NCI-H748 (cell line): ENCODE data around the gene TWSG1.

Source experiments
- DNase-seq: peaks from one replicate; lab custom pipeline; 2025; ENCODE audit not compliant: unreplicated experiment; lab: John Stamatoyannopoulos, UW

Gene TWSG1

GRCh38 chr18:9334329-9334972 is at the start of gene TWSG1:
Gene TWSG1 (plus strand): TSS chr18:9334773. CDS start chr18:9337230, 2,457 bp downstream.
- DNase-seq = peak; percentile 95

DNA sequence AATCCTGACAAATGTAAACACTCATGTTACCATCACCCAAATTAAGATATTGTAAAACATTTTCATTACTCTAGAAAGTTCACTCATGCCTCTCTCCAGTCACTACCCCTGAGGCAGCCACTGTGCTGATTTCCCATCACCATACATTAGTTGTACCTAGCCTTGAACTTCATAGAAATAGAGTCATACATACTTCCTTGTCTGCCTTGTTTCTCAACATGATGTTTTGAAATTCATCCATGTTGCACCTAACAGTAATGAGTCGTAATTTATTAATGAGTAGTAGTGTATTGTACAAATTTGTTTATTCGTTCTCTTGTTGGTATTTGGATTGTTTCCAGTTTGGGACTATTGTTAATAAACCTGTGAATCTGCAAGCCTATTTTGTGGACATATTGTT is 49.0 kb upstream of the TWSG1 start:
- no peak for DNase-seq

DNA sequence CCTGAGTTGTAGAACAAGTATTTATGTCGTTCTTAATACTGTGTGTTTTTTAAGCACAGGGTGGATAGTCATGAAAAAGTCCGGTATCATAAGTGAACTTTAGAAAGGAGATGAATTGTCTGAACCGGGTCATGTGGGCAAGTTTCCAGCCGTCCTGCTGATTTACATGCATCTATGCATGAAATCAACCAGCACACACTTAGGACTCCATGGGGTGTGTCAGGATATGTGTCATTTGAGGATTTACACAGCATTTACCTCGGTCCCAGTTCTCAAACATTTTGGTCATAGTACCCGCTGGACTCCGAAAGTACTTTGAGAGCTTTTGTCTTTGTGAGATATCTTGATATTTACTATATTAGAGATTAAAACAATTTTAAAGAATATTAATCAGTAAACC is 47.5 kb upstream of the TWSG1 start:
- peak; percentile 7 for DNase-seq

GRCh38 chr18:9289698-9290097 is 44.9 kb upstream of the TWSG1 start:
- DNase-seq = no peak

DNA sequence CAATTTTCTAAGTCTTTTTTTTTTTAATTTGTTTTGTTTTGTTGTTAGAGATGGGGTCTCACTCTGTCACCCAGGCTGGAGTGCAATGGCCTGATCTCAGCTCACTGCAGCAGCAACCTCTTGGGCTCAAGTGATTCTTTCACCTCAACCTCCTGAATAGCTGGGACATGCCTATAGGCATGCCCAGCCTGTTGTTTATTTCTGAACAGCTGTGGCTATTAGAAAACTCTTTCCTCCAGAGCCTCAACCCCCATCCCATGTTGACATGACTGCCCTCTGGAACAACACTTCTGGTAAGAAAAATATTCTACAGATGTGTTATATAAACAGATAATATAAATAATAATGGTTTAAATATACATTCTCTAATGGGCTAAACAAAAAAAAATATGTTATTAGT is 44.4 kb upstream of the TWSG1 start:
- no peak for DNase-seq

GRCh38 chr18:9292047-9292446 is 42.5 kb upstream of the TWSG1 start:
- no peak for DNase-seq

GRCh38 chr18:9293948-9294347 is 40.6 kb upstream of the TWSG1 start:
- DNase-seq = no peak

- peak; percentile 28 for DNase-seq
These were observed 38.2 kb upstream of the TWSG1 start for GRCh38 chr18:9296233-9297006.

GRCh38 chr18:9297007-9297393 is 37.6 kb upstream of the TWSG1 start:
- no peak for DNase-seq

GRCh38 chr18:9304388-9305070 is 30.0 kb upstream of the TWSG1 start:
- no peak for DNase-seq

GRCh38 chr18:9319333-9319732 is 15.2 kb upstream of the TWSG1 start:
- no peak for DNase-seq

- DNase-seq = no peak
These were observed 13.5 kb upstream of the TWSG1 start for GRCh38 chr18:9321017-9321452.

DNA sequence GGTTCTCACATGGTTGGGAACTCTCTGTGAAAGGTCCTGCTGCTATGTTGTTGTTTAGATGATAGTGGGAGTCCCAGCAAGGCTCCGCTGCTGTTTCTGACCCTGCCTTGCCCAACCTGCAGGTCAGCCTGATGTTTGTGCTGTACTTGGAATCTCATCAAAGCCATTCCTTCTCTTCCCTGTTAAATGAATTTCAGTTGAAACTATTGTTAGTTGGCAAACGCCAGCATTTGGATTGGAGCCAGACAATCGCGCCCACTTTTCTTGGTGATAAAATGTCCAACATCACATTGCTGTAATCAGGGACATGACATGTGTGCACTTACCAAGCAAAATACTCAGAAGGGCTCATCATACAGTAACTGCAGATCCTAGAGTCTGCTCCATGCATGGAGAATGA is 12.8 kb upstream of the TWSG1 start:
- peak; percentile 35 for DNase-seq

GRCh38 chr18:9322744-9323143 is 11.8 kb upstream of the TWSG1 start:
- DNase-seq = no peak

DNA sequence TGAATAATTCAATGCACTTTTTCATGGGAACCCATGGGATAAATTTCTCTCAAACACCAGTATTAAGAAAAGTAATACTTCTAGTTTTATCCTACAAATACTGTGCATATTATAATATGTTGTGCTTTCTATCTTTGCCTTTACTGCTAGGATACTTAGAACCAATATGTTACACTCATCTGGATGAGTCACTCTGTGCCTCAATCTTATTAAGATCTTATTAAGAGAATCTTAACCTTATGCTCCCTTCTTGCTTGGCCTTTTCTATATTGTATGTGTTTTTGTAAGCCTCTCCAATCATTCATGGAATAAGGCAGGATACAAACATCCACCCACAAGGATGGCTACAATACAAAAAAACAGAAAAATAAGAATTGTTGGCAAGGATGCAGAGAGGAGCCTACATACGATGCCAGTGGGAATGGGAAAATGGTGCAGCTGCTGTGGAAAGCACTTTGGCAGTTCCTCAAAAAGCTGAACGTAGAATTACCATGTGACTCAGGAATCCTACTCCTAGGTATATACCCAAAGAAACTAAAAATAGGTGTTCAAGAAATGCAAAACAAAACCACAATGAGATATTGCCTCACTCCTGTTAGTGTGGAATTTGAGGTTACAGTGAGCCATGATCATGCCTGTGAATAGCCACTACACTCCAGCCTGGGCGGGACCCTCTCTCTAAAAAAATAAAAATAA is 10.7 kb upstream of the TWSG1 start:
- no peak for DNase-seq

- DNase-seq = no peak
These were observed 8.9 kb upstream of the TWSG1 start for GRCh38 chr18:9325716-9326115.

GRCh38 chr18:9328776-9329175 is 5.8 kb upstream of the TWSG1 start:
- no peak for DNase-seq

- no peak for DNase-seq
These were observed 5.1 kb upstream of the TWSG1 start for GRCh38 chr18:9329471-9329870.

GRCh38 chr18:9330419-9330818 is 4.2 kb upstream of the TWSG1 start:
- no peak for DNase-seq

DNA sequence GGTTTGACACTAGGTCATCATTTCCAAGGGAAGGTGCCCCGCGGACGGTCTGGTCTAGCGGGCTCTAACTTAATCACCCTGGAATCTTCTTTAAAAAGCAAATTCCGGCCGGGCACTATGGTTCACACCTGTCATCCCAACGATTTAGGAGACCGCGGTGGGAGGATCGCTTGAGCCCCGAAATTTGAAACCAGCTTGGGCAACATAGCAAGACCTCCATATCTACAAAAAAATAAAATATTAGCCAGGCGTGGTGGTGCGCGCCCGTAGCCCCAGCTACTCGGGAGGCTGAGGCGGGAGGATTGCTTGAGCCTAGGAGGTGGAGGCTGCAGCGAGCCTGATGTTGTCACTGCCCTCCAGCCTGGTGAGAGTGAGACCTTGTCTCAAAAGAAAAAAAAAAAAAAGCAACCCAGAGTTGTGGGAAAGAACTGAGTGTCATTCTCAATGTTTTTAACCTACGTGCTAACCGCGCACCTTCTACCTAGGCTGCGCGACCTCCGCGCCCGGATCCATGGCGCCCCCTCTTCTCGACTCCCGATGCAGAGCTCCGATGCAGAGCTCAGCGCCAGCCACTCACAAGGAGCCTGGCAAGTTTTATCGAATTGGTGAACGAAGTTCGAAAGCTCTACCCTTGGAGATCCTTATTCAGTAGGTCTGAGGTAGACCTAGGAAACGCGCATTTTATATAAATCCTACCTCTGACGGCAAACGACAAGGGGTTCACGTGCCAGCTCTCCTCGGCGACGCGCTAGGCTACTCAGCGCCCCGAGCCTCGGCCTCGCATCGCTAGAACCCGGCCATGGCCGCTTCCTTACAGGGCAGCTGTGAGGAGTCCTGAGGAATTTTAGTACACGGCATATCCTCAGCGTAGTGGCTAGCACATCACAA is 888 bp upstream of the TWSG1 start:
- peak; percentile 84 for DNase-seq
